Upper lobe of left lung (tissue), 6 donors: ENCODE data around the gene DNAJC5G. TPM values are rescaled to one million over a fixed set of nuclear protein-coding genes. Genes with fewer than 3 reads are reported as not detected.

Experiments
- ATAC-seq, 2 donors: fragments of 200-7000 bp; cut with Tn5 transposase; one replicate each; pipeline ENCODE4 v1.9.1; 2022; ENCODE audit warnings: mild to moderate bottlenecking in 2 of 2, moderate library complexity in 2 of 2; ENCODE audit not compliant: low FRiP score in 2 of 2
- DNase-seq, 2 donors: peaks; one replicate each; pipeline ENCODE4 v3.0.0-alpha.2; 2019 to 2020
- H3K27ac ChIP-seq, 4 donors: fragments of 200-600 bp; sonication (generic); one replicate each; pipeline ENCODE4 v1.5.1; 2016 to 2019
- H3K27me3 ChIP-seq, 4 donors: fragments of 200-600 bp; sonication (generic); one replicate each; pipeline ENCODE4 v1.5.1; 2017 to 2019
- H3K36me3 ChIP-seq, 4 donors: fragments of 200-600 bp; sonication (generic); one replicate each; pipeline ENCODE4 v1.5.1; 2016 to 2019
- H3K4me1 ChIP-seq, 4 donors: fragments of 200-600 bp; sonication (generic); one replicate each; pipeline ENCODE4 v1.5.1; 2018 to 2019
- H3K4me3 ChIP-seq, 4 donors: fragments of 200-600 bp; sonication (generic); one replicate each; pipeline ENCODE4 v1.5.1; 2017 to 2019; ENCODE audit warnings: mild to moderate bottlenecking in 2 of 4, moderate library complexity in 1 of 4
- H3K9me3 ChIP-seq, 4 donors: fragments of 200-600 bp; sonication (generic); one replicate each; pipeline ENCODE4 v1.5.1; 2018 to 2019
- EP300 ChIP-seq, 4 donors: sonication (generic); formaldehyde crosslinking; IDR thresholded peaks; one replicate each; pipeline ENCODE4 v1.5.1; 2017; ENCODE audit warnings: antibody characterized with exemption in 4 of 4, control low read depth in 2 of 4
- POLR2A ChIP-seq, 4 donors: fragments of 450-650 bp; IDR thresholded peaks; one replicate each; pipeline ENCODE4 v1.5.1; 2016 to 2017; ENCODE audit warnings: antibody characterized with exemption in 4 of 4, mild to moderate bottlenecking in 2 of 4
- POLR2AphosphoS5 ChIP-seq, 2 donors: sonication (generic); formaldehyde crosslinking; IDR thresholded peaks; one replicate each; pipeline ENCODE4 v1.5.1; 2017; ENCODE audit warnings: antibody characterized with exemption in 2 of 2
- WGBS, 2 donors: methylation state at CpG; one replicate each; pipeline ENCODE4 v1.1.5; 2017 to 2018; 5-methylcytosine and 5-hydroxymethylcytosine counted together
- total RNA-seq, 6 donors: library from RNA; depleted of rRNA in 4 of 6; stranded (reverse); fragments of >200 nt in 4 of 6; gene quantifications; one replicate each; pipeline versions ENCODE4 v1.1.0 to v1.2.1, GENCODE V29; 2016 to 2021
- TF ChIP-seq, protein P1 (sequence below), 6 experiments: fragments of 450-650 bp in 4 of 6; fragments of 200-600 bp in 2 of 6; sonication (generic) in 2 of 6; IDR thresholded peaks; one replicate each; pipeline ENCODE4 v1.5.1; 2016 to 2019; ENCODE audit warnings: antibody characterized with exemption in 6 of 6
- donor health status: DM: no; HTN: no; CAD: no; lungs with moderate emphysema.
- donor health status: DM: no; HTN: yes; CAD: no; lungs with severe emphysema.

The DNAJC5G gene
- total RNA-seq, 6 donors from 2014 or later, result not detected

DNA sequence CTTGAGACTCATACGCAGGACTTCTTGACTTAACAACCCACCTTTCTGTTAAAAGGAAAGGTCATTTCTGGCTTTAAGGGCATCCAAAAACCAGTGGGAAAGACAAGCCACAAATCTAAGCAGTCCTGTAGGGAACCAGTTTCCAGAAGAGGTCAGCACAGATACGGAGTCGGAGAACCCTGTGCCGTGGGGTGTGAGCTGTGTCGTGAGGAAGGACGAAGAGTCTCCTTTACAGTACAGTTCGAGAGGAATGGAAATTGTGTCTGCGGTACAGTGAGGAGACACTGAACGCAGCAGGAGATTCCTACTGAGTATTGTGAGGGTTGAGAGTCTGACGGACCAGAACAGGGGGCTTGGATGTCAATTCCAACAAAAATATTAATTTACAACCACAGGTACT lies 30.1 kb upstream of the DNAJC5G start:
- H3K4me3 ChIP-seq, result no peak overlapping the region
- H3K27ac ChIP-seq, result no peak overlapping the region
- H3K9me3 ChIP-seq, result no peaks in the 10 kb centered on the region
- no peaks in the 10 kb centered on the region for H3K27me3 ChIP-seq
- TF ChIP-seq POLR2A (IDR thresholded peaks at IDR 0.05) (no peak), POLR2AphosphoS5 (IDR thresholded peaks at IDR 0.05) (no peak), EP300 (IDR thresholded peaks at IDR 0.05) (no peak)
- TF ChIP-seq, protein P1, sequence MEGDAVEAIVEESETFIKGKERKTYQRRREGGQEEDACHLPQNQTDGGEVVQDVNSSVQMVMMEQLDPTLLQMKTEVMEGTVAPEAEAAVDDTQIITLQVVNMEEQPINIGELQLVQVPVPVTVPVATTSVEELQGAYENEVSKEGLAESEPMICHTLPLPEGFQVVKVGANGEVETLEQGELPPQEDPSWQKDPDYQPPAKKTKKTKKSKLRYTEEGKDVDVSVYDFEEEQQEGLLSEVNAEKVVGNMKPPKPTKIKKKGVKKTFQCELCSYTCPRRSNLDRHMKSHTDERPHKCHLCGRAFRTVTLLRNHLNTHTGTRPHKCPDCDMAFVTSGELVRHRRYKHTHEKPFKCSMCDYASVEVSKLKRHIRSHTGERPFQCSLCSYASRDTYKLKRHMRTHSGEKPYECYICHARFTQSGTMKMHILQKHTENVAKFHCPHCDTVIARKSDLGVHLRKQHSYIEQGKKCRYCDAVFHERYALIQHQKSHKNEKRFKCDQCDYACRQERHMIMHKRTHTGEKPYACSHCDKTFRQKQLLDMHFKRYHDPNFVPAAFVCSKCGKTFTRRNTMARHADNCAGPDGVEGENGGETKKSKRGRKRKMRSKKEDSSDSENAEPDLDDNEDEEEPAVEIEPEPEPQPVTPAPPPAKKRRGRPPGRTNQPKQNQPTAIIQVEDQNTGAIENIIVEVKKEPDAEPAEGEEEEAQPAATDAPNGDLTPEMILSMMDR (IDR thresholded peaks at IDR 0.05), result no peak
- peaks cover 3 to 44% (median 42%) of the 10 kb centered on the region in 4 donors for H3K36me3 ChIP-seq
- DNase-seq (no peak), ATAC-seq (no peak)
- peaks cover 0 to 4% (median 0%) of the 10 kb centered on the region in 4 donors for H3K4me1 ChIP-seq
- 87 to 90% methylated on average over 10 of the region's 10 CpGs for WGBS, 2 donors

DNA sequence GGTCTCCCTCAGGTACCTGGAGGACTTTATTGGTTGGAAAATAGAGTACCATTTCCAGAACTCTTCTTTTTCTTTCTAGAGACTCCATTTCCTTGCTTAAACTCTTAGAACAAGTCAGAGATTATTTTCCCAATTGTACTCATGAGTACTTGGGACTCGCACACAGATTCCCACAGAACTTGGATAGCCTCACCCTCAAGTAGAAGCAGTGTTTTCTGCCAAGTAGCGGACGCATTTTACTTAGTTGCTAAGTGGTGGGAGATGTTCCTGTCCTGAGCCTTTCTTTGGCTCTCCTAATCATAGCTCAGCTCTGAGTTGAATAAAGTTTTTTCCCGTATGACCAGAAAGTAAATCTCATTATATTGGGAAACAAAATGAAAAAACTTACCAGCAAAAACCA lies 29.6 kb upstream of the DNAJC5G start:
- H3K27me3 ChIP-seq, result no peaks in the 10 kb centered on the region
- no peak overlapping the region for H3K27ac ChIP-seq
- H3K9me3 ChIP-seq, result no peaks in the 10 kb centered on the region
- 84 to 85% methylated on average over 4 of the region's 4 CpGs for WGBS, 2 donors
- ATAC-seq (no peak), DNase-seq (no peak)
- H3K4me3 ChIP-seq, result no peak overlapping the region
- peaks cover 0 to 9% (median 2%) of the 10 kb centered on the region in 4 donors for H3K4me1 ChIP-seq
- TF ChIP-seq POLR2AphosphoS5 (IDR thresholded peaks at IDR 0.05) (no peak), EP300 (IDR thresholded peaks at IDR 0.05) (no peak), POLR2A (IDR thresholded peaks at IDR 0.05) (no peak)
- TF ChIP-seq, protein P1 (IDR thresholded peaks at IDR 0.05), result no peak
- H3K36me3 ChIP-seq, result peaks cover 3 to 39% (median 37%) of the 10 kb centered on the region in 4 donors

DNA sequence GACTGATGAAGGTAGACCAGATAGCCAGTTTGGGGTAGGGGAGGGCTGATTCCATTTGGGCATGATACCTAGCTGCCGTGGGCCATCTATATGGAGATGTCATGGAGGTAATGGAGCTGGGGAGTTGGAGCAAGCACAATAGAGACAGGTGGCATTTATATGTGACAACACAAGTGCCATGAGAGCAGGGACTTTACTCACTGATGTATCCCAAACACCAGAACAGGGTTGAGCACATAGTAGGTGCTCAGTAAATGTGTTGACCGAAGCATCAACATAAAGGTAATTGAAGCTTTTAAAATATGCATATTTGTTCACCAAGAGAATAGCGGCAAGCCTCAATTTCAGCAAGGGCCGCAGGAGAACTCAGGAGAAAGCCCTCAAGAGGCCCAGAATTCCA lies 27.3 kb upstream of the DNAJC5G start:
- Histone ChIP-seq H3K9me3 (no peaks in the 10 kb centered on the region), H3K4me3 (no peak overlapping the region), H3K36me3 (peaks cover 3 to 17% (median 14%) of the 10 kb centered on the region in 4 donors), H3K4me1 (peaks cover 0 to 9% (median 2%) of the 10 kb centered on the region in 4 donors), H3K27ac (no peak overlapping the region), H3K27me3 (peaks cover 0 to 4% (median 0%) of the 10 kb centered on the region in 4 donors)
- TF ChIP-seq EP300 (IDR thresholded peaks at IDR 0.05) (no peak), POLR2AphosphoS5 (IDR thresholded peaks at IDR 0.05) (no peak), POLR2A (IDR thresholded peaks at IDR 0.05) (no peak)
- 84 to 90% methylated on average over 4 of the region's 4 CpGs for WGBS, 2 donors
- DNase-seq (no peak), ATAC-seq (no peak)

GRCh38 chr2:27249159-27249890 lies 25.9 kb upstream of the DNAJC5G start:
- ATAC-seq (no peak), DNase-seq (no peak)
- H3K9me3 ChIP-seq, result no peaks in the 10 kb centered on the region
- TF ChIP-seq, protein P1 (IDR thresholded peaks at IDR 0.05), result no peak
- TF ChIP-seq POLR2AphosphoS5 (IDR thresholded peaks at IDR 0.05) (no peak), POLR2A (IDR thresholded peaks at IDR 0.05) (no peak), EP300 (IDR thresholded peaks at IDR 0.05) (no peak)
- peaks cover 0 to 9% (median 2%) of the 10 kb centered on the region in 4 donors for H3K4me1 ChIP-seq
- peaks cover 0 to 2% (median 1%) of the 10 kb centered on the region in 4 donors for H3K36me3 ChIP-seq
- 65 to 68% methylated on average over 10 to 12 of the region's 12 CpGs for WGBS, 2 donors
- no peak overlapping the region for H3K4me3 ChIP-seq
- peaks cover 0 to 4% (median 0%) of the 10 kb centered on the region in 4 donors for H3K27me3 ChIP-seq
- no peak overlapping the region for H3K27ac ChIP-seq

DNA sequence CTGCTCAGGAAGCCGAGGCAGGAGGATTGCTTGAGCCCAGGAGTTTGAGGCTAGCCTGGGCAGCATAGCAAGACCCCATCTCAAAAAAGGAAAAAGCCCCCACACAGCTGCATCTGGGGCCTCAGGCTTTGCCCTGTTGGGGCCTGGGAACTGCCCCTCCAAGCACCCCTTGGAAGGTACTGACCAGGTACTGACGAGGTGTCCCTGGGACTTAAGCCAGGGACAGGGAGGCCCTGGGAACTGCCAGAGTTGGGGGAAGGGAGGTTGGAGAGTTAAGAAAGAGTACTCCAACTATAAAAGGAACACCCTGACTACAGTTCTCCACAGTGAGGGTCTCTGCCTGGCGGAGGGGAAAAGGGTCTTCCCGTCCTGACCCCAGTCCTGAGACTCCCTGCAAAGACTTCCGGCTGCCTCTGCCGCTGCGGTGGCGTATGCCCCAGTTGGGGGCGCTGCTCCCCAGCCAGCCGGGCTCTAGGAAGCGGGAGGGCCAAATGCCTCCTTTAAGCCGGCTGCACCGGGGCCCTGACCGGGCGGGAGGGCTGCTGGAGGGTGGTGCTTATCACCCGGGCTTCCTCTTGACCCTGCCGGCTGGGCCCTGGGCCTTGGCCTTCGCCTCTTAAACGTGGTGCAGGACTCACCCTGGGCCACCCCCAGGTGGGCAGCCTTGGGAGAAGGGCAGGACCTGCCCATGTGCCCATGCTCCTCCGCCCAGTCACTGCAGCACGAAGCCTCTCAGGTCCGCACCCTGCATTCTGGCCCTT lies 25.2 kb upstream of the DNAJC5G start:
- DNase-seq, result peak; percentile 60 to 92
- peak; percentile 70 to 75 for ATAC-seq
- no peaks in the 10 kb centered on the region for H3K36me3 ChIP-seq
- TF ChIP-seq POLR2A (IDR thresholded peaks at IDR 0.05), result no peak
- TF ChIP-seq, protein P1 (IDR thresholded peaks at IDR 0.05), result peak; percentile 42 to 76 (median 60)
- H3K27me3 ChIP-seq, result peaks cover 0 to 4% (median 0%) of the 10 kb centered on the region in 4 donors
- WGBS, 2 donors, result 21 to 57% methylated on average over 4 to 15 of the region's 22 CpGs
- peaks cover 0 to 9% (median 2%) of the 10 kb centered on the region in 4 donors for H3K4me1 ChIP-seq
- H3K9me3 ChIP-seq, result no peaks in the 10 kb centered on the region
- no peak overlapping the region for H3K27ac ChIP-seq
- no peak overlapping the region for H3K4me3 ChIP-seq
